GM08714 (cell line): ENCODE measurements around the gene SMAP1.
"Not testable (repeated sequence)": the region's sequence is repeated elsewhere in the genome, so short reads cannot be mapped to it uniquely, and the experiment has no call there.

Experiments used
- H3K4me3 ChIP-seq: fragments of 200-500 bp; sonication (Bioruptor generic); 2 replicates; pipeline ENCODE4 v1.5.1; 2014; ENCODE audit warnings: mild to moderate bottlenecking, low read length, inconsistent platforms
- ZNF274 ChIP-seq: IDR thresholded peaks from 2 replicates; pipeline ENCODE4 v1.6.1; 2012; ENCODE audit warnings: mild to moderate bottlenecking, low read depth, low read length

The SMAP1 gene

DNA sequence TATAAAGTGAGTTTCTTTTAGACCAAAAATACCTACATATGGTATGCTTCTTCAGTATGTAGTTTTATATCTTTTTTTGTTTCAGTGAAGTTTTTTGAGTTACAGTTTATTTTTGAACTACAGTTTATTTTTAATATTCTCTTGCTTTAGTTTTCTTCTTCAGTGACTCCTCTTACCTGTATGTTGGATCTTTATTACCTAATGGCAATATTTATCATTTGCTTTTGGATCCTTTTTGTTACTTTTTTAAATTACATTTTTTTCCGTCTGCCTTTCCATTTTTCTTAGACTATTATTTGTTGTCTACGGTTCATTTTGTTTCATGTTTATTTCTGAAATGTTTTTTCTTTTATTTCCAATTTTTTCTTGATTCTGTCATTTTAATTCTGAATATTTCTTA is 71.9 kb downstream of the SMAP1 start:
- no peak overlapping the region for H3K4me3 ChIP-seq
- no peak for TF ChIP-seq ZNF274

DNA sequence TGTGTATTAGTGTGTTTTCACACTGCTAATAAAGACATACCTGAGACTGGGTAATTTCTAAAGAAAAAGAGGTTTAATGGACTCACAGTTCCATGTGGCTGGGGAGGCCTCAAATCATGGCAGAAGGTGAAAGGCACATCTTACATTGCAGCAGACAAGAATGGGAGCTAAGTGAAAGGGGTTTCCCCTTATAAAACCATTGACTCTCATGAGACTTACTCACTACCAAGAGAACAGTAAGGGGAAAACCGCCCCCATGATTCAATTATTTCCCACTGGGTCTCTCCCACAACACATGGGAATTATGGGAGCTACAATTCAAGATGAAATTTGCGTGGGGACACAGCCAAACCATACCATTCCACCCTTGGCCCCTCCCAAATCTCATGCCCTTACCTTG is 73.1 kb downstream of the SMAP1 start:
- H3K4me3 ChIP-seq = not testable (repeated sequence)

DNA sequence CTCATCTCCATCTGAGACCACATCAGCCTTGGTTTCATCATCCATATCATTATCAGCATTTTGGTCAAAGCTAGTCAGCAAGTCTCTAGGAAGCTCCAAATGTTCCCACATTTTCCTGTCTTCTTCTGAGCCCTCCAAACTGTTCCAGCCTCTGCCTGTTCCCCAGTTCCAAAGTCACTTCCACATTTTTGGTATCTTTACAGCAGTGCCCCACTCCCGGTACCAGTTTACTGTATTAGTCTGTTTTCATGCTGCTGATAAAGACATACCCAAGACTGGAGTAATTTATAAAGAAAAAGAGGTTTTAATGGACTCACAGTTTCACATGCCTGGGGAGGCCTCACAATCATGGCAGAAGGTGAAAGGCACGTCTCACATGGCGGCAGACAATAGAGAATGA is 74.8 kb downstream of the SMAP1 start:
- not testable (repeated sequence) for H3K4me3 ChIP-seq

DNA sequence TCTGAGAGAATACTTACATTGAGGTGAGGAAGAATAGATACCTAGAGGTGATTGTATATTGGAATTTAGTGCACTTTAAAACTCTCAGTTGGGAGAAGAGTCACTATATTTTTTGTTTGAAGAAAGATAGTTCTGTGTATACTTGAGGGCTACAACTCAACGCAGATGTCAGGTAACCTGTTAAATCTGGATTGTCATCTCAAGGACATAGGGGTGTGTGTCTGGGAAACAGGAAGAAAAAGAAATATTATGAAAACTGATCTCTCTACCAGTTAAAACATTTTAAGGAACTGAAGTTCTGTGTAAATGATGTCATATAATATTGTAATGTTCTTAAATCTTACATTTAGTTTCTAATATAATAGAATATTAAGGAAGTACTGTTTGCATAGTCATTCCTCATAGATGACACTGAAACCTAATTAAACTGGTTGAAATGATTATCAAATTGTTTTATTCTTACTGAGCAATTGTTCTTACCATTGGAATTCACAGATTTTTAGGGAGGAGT is 86.2 kb downstream of the SMAP1 start:
- TF ChIP-seq ZNF274 = no peak

DNA sequence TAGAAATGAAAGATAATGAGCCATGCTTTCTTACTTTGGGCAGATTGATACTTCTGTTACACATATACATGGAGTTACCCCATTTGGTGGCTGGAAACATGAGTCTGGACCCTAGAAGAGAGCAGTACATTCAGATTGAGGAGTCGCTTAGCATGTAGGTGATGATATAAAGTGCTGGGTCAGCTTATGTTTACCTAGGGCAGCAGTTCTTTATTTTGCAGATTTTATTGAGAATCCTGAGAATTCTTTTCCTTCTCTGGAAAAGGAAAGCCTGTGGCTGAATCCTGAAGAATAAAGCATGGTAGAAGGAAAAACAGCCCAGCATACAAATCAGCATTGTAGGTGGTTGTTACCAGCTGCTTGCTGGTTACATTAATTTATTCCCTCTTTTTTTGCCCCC is 91.2 kb downstream of the SMAP1 start:
- TF ChIP-seq ZNF274 = no peak
- no peak overlapping the region for H3K4me3 ChIP-seq

More for the DNA sequence above, 86.2 kb downstream of the SMAP1 start:
- no peak overlapping the region for H3K4me3 ChIP-seq

DNA sequence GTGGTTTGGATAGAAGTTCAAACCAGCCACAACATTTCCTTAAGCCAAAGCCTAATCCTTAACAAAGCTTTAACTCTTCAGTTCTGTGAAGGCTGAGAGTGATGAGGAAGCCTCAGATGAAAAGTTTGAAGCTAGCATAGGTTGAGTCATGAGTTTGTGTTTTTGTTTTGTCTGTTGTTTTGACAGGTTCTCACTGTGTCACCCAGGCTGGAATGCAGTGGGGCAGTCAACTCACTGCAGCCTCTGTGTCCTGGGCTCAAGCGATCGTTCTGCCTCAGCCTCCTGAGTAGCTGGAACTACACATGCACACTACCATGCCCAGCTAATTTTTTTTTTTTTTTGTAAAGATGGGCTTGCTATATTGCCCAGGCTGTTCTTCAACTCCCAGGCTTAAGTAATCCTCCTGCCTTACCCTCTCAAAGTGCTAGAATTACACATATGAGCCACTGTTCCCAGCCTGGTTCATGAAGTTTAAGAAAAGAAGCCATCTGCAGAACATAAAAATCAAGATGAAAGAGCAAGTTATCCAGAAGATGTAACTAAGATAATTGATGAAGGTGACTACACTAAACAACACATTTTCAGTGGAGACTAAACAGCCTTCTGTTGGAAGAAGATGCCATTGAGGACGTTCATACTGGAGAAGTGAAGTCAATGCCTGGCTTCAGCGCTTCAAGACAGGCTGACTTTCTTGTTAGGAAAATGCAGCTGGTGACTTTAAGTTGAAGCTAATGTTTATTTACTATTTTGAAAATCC is 96.2 kb downstream of the SMAP1 start:
- no peak overlapping the region for H3K4me3 ChIP-seq
- TF ChIP-seq ZNF274 = no peak

DNA sequence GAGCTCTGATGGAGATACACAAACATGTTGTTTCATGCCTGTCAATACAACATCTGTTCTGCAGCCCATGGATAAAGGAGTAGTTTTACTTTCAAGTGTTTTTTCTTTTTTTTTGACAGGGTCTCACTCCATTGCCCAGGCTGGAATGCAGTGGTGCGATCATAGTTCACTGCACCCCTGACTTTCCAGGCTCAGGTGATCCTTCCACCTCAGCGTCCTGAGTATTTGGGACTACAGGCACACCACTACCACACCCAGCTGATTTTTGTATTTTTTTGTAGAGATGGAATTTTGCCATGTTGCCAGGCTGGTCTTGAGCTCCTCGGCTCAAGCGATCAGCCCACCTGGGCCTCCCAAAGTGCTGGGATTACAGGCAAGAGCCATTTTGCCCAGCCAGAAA is 97.0 kb downstream of the SMAP1 start:
- no peak for TF ChIP-seq ZNF274

DNA sequence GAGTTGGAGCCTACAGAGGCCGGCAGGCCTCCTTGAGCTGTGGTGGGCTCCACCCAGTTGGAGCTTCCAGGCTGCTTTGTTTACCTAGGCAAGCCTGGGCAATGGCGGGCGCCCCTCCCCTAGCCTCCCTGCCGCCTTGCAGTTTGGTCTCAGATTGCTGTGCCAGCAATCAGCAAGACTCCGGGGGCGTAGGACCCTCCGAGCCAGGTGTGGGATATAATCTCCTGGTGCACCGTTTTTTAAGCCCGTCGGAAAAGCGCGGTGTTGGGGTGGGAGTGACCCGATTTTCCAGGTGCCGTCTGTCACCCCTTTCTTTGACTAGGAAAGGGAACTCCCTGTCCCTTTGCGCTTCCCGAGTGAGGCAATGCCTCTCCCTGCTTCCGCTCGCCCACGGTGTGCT is 103.7 kb downstream of the SMAP1 start:
- not testable (repeated sequence) for H3K4me3 ChIP-seq

More for the DNA sequence above, 97.0 kb downstream of the SMAP1 start:
- H3K4me3 ChIP-seq = no peak overlapping the region

DNA sequence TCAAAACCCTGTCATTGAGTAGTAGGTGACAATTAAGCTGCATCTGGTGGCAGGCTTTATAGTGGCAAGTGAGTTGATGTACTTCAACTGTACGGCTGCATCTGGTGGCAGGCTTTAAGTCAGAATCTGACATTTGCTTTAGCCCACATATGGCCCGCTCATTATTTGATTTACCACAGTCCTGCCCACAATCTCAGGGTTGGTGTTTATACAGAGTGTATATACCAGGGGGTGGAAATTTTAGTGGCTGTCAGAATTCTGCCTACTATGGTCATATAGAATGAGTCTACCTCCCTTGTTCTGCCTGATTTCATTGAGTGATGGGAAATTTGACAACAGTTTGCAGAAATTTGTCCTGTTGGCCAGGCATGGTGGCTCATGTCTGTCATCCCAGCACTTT is 112.3 kb downstream of the SMAP1 start:
- TF ChIP-seq ZNF274 = no peak
- H3K4me3 ChIP-seq = no peak overlapping the region

DNA sequence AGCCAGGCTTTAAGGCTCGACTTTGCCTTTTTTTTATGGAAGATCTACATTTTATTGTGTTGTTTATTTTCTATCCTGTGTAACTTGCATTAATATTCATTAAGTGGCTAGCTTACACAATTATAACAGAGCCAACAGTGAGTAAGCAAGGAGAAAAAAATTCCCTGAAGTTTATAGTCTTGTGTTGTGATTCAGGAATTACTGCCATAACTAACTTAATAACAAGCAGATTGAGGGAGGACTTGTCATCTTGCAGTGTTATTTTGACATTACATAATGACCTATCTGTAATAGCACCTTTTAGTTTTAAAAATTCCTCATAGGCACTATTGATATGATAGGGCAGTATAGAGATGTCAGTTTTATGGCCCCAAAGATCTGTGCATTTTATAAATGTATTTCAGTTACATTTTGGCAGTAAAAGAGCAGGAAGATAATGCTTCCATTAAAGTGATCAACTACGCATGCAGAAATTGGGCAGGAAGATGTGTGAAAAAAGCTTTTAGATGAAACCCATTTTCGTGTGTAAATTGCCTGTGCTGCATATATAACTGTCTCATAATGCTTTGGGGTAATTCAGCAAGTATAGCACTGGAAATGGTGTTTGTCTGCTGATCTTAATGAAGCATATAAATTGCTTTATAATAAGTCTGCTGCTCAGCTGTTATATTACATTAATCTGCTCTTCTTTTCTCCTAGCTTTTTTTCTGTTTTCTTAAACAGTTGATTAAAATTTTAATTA is 123.0 kb downstream of the SMAP1 start:
- TF ChIP-seq ZNF274 = no peak
- H3K4me3 ChIP-seq = no peak overlapping the region

DNA sequence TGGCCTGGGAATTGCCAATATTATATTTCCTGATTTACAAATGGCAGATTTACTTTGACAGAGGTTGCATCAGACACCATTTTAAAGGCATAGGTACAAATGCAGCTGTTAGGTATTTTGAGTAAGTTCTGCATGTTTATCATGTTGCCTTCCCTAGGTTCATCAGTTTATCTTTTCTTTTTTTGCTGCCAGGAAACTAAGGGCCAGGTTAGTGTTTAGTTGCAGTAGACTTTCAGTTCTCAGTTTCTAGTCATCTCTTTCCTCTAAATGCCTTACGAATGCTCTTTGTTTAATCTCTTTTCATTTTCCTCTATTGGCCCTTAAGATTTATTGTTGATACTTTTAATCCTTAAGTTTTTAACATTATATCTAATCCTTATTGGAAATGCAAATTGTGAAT is 129.9 kb downstream of the SMAP1 start:
- no peak for TF ChIP-seq ZNF274
- no peak overlapping the region for H3K4me3 ChIP-seq

DNA sequence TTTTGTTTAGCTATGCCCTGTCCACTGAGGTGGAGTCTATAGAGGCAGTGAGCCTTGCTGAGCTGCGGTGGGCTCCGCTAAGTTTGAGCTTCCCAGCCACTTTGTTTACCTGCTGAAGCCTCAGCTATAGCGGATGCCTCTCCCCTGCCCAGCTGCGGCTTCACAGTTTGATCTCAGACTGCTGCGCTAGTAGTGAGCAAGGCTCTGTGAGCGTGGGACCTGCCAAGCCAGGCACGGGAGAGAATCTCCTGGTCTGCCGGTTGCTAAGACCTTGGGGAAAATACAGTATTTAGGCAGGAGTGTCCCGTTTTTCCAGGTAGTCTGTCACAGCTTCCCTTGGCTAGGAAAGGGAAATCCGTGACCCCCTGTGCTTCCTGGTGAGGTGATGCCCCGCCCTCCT is 138.4 kb downstream of the SMAP1 start:
- no peak for TF ChIP-seq ZNF274

DNA sequence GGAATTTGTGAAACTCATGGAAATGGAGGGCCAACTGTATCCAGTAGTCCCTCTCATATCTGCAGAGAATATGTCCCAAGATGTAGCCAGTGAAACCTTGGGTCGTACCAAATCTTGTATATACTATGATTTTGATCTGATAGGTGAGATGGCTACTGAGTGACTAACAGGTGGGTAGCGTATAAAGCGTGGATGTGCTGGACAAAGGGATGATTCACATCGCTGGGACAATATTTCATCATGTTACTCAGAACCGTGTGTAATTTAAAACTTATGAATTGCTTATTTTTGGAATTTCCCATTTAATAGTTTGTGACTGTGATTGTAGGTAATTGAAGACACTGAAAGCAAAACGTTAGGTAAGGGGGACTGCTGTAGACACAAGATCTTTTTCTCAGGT is 144.1 kb downstream of the SMAP1 start:
- TF ChIP-seq ZNF274 = no peak
- no peak overlapping the region for H3K4me3 ChIP-seq

More for the DNA sequence above, 138.4 kb downstream of the SMAP1 start:
- H3K4me3 ChIP-seq = no peak overlapping the region

DNA sequence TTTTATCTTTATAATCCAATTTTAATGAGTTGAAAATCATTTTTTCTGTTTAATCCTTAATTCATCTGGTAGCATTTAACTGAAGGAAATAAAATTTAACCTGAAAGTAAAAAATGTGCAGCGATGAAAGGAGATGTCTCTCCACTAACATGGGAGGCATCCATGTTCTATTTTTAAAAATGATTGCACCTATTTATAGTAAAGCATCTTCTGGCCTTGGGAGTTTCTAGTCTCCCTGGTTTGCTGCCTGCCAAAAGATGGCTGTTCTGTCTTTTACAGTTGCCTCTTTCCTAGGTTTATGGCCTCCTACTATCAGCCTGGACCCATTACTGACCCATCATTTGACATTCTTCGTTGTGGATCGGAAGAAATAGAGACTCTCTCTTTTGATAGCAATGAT is 146.2 kb downstream of the SMAP1 start:
- H3K4me3 ChIP-seq = no peak overlapping the region
- no peak for TF ChIP-seq ZNF274

DNA sequence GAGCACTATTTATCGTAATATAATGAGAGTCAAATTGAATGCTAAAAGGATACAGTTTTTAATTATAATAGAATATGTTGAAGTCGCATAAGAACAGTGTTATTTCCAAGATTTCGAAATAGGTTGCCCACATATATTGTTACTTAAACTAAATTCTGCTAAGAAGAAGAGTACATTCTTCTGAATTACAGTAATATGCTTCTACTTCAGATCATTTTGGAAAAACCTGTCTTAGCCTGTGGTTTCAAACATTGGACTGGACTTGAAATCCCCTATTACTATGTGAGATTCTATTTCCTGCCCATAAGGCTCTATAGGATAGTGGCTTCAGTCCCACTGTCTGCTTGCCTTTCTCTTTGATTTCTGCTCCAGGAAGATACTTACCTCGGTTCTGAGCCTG is 152.0 kb downstream of the SMAP1 start:
- no peak for TF ChIP-seq ZNF274

More for the DNA sequence above, 152.0 kb downstream of the SMAP1 start:
- no peak overlapping the region for H3K4me3 ChIP-seq
